HepG2 (cell line): ENCODE measurements around the gene CPNE2. TPM values are rescaled to one million over a fixed set of nuclear protein-coding genes. Genes with fewer than 3 reads are reported as not detected.
A peak's percentile ranks its signal among the peaks of the same experiment; 100 is the strongest.

ENCODE experiments used
- ATAC-seq: fragments of 200-7000 bp; cut with Tn5 transposase; 3 replicates; pipeline ENCODE4 v1.9.1; 2020; ENCODE audit warnings: mild to moderate bottlenecking, moderate library complexity
- BruUV-seq: library from RNA; stranded (reverse); fragments of 400-500 nt; replicated peaks from 2 replicates; lab custom pipeline; 2021; lab: Mats Ljungman, UMichigan
- CTCF ChIA-PET: fragments of 300-600 bp; formaldehyde crosslinking; extraction: SDS; loops from one replicate; lab custom pipeline; 2021; ENCODE audit warnings: low total read pairs, inconsistent platforms, low intra/inter-chr PET ratio; lab: Yijun Ruan, JAX
- POLR2A ChIA-PET: fragments of 350-600 bp; sonication (Branson Sonifier 250); formaldehyde crosslinking; loops from one replicate; lab custom pipeline; 2020; ENCODE audit warnings: antibody characterized with exemption, inconsistent platforms; lab: Yijun Ruan, JAX
- DNase-seq: peaks from one replicate; pipeline ENCODE4 v3.0.0-alpha.2; 2015; ENCODE audit warnings: low spot score
- FAIRE-seq: peaks from 3 replicates; lab custom pipeline; 2011; peaks lifted over from hg19 to GRCh38; lab: Jason Lieb, UNC
- H2AFZ ChIP-seq: one replicate; pipeline ENCODE4 v1.6.1; 2011; ENCODE audit warnings: low read length, inconsistent platforms
- H3K27ac ChIP-seq: fragments of 300-600 bp; 3 replicates; pipeline ENCODE4 v1.8.0; 2011; ENCODE audit warnings: mixed run types, mild to moderate bottlenecking, mixed read lengths, low read length, inconsistent platforms; ENCODE audit not compliant: insufficient read depth; ENCODE audit errors: extremely low read length
- H3K27me3 ChIP-seq, 2 experiments: fragments of 200-600 bp in 1 of 2; 2 replicates in 1 of 2; 3 replicates in 1 of 2; pipeline versions ENCODE4 v1.6.0 to v1.8.0; 2011; ENCODE audit warnings: low read length in 2 of 2, mild to moderate bottlenecking in 2 of 2, moderate library complexity in 2 of 2, inconsistent platforms in 1 of 2; ENCODE audit not compliant: insufficient read depth in 2 of 2, control insufficient read depth in 1 of 2
- H3K36me3 ChIP-seq, 2 experiments: fragments of 200-600 bp in 1 of 2; replicated peaks in 1 of 2; 2 replicates in 1 of 2; 3 replicates in 1 of 2; pipeline versions ENCODE4 v1.5.1 to v1.8.0; 2011; ENCODE audit warnings: low read length in 2 of 2, inconsistent platforms in 1 of 2; ENCODE audit not compliant: insufficient read depth in 2 of 2, control insufficient read depth in 1 of 2
- H3K4me1 ChIP-seq: 2 replicates; pipeline ENCODE4 v1.5.1; 2012; ENCODE audit warnings: low read length, inconsistent platforms; ENCODE audit not compliant: insufficient read depth
- H3K4me2 ChIP-seq: 2 replicates; pipeline ENCODE4 v1.6.0; 2011; ENCODE audit warnings: low read depth, low read length, inconsistent platforms
- H3K4me3 ChIP-seq, 3 experiments: fragments of 200-600 bp in 1 of 3; sonication (generic), shearing (Covaris generic) in 1 of 3; replicated peaks in 1 of 3; 2 replicates each; pipeline ENCODE4 v1.5.1; 2011 to 2016; ENCODE audit warnings: low read length in 3 of 3, inconsistent platforms in 2 of 3, low read depth in 2 of 3, mild to moderate bottlenecking in 2 of 3, control low read depth in 1 of 3, mixed read lengths in 1 of 3; ENCODE audit not compliant: insufficient read depth in 1 of 3
- H3K79me2 ChIP-seq: one replicate; pipeline ENCODE4 v1.6.1; 2011; ENCODE audit warnings: low read length, inconsistent platforms; ENCODE audit not compliant: insufficient read depth
- H3K9ac ChIP-seq: 2 replicates; pipeline ENCODE4 v1.6.0; 2011; ENCODE audit warnings: mild to moderate bottlenecking, low read depth, low read length, inconsistent platforms; ENCODE audit not compliant: insufficient read depth
- H3K9me3 ChIP-seq: 2 replicates; pipeline ENCODE4 v1.5.1; 2012; ENCODE audit warnings: mild to moderate bottlenecking, low read length
- H4K20me1 ChIP-seq: 2 replicates; pipeline ENCODE4 v1.6.0; 2011; ENCODE audit warnings: inconsistent platforms, mild to moderate bottlenecking, low read length, moderate library complexity; ENCODE audit not compliant: insufficient read depth
- SSRP1 ChIP-seq: IDR thresholded peaks from 2 replicates; pipeline ENCODE4 v1.6.1; 2016; ENCODE audit warnings: control low read depth
- WIZ ChIP-seq: sonication (generic); formaldehyde crosslinking; IDR thresholded peaks from 2 replicates; pipeline ENCODE4 v1.5.1; 2020; ENCODE audit warnings: mild to moderate bottlenecking, missing genetic modification reagents
- ZNF264 ChIP-seq: sonication (generic); formaldehyde crosslinking; IDR thresholded peaks from 2 replicates; pipeline ENCODE4 v1.4.0; 2020; ENCODE audit warnings: missing genetic modification reagents
- ZNF761 ChIP-seq: sonication (generic); formaldehyde crosslinking; conservative IDR thresholded peaks from 2 replicates; pipeline ENCODE4 v1.4.0; 2020; ENCODE audit warnings: mild to moderate bottlenecking, missing genetic modification reagents
- WGBS: methylation state at CpG from one replicate; pipeline ENCODE4 v1.1.6; 2017; ENCODE audit warnings: low lambda C conversion rate; 5-methylcytosine and 5-hydroxymethylcytosine counted together
- in situ Hi-C: cut with HindIII; loops from 2 replicates; pipeline ENCODE4 v1.10.0; 2017; ENCODE audit warnings: low pct_unique_long_range_greater_than_20kb; ENCODE audit not compliant: extremely low pct_ligation_motif_present
- intact Hi-C: fragments of 100-400 bp; cut with micrococcal nuclease; formaldehyde crosslinking; loops from one replicate; pipeline ENCODE4 v1.10.0; 2022; ENCODE audit not compliant: unreplicated experiment
- polyA plus RNA-seq, 8 experiments: library from polyadenylated mRNA; depleted of rRNA in 3 of 8; stranded (reverse) in 7 of 8; unstranded in 1 of 8; fragments of >200 nt; fragmentation: Illumina TruSeq in 4 of 8; extraction: Trizol in 4 of 8; gene quantifications; 2 replicates each; pipeline versions ENCODE4 v1.2.1 to v1.2.3, GENCODE V29; 2011 to 2016; ENCODE audit warnings: low read depth in 4 of 8, missing spikeins in 1 of 8, mixed read lengths in 1 of 8; ENCODE audit not compliant: insufficient read depth in 1 of 8
- total RNA-seq, 5 experiments: library from RNA; depleted of rRNA; stranded (reverse); fragments of >200 nt; fragmentation: Illumina TruSeq; extraction: Trizol; gene quantifications; 2 replicates each; pipeline ENCODE4 v1.2.3, GENCODE V29; 2016; ENCODE audit warnings: low read depth in 1 of 5
- TF ChIP-seq, protein P1 (sequence below): sonication (generic); formaldehyde crosslinking; IDR thresholded peaks from 2 replicates; pipeline ENCODE4 v1.8.1; 2023; ENCODE audit warnings: mild to moderate bottlenecking, inconsistent platforms, moderate library complexity, missing genetic modification reagents, borderline replicate concordance
- TF ChIP-seq, protein P2 (sequence below): sonication (generic); formaldehyde crosslinking; IDR thresholded peaks from 2 replicates; pipeline ENCODE4 v1.5.1; 2020; ENCODE audit warnings: mild to moderate bottlenecking, missing genetic modification reagents, borderline replicate concordance
- TF ChIP-seq, protein P3 (sequence below): sonication (generic); formaldehyde crosslinking; IDR thresholded peaks from 2 replicates; pipeline ENCODE4 v1.4.0; 2020; ENCODE audit warnings: missing genetic modification reagents

Gene CPNE2
- total and polyA plus RNA-seq, 2 of the 13 experiments (the other 11 are each of a cell fraction or from before 2014, with no cell fraction given): 10.6 to 23.3 TPM

DNA sequence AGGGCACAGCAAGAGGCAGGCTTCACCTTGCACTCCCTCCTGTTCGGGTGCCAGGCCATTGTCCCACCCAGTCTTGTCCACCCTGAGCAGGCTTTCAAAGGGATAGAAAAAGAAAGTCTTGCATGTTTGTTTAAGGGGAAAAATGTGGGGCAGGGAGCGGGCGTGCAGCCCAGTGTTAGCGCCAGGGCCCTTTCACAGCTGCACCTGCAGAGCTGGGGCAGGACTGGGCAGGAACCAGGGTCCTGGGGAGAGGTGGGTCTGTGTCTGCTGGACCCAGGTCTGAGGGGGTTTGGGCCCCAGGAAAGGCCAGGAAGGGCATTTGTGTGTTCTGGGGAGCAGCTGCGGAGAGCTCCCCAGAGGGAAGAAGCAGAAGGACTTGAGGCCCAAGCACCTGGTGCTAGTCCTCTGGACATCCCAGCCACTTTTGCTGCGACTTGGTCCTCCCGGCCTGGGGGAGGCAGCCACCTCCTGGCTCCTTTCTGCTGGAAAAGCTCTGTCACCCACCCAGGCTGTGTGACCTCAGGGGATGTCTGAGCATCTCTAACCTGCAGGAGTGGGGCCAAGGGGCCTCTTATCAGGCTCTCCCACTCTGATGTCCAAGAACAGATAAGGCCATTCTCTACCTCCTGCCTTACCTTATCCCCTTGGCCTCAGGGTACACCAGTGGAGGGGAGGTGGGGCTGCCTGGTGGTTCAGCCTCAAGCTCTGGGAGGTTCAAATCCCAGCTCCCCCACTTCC lies 48.7 kb downstream of the CPNE2 start:
- Histone ChIP-seq H2AFZ (no peak overlapping the region), H3K27ac (no peak overlapping the region), H3K9me3 (no peaks in the 10 kb centered on the region), H3K79me2 (no peaks in the 10 kb centered on the region), H4K20me1 (no peaks in the 10 kb centered on the region), H3K4me2 (no peak overlapping the region), H3K4me3 (no peak overlapping the region), H3K4me1 (peaks cover 22% of the 10 kb centered on the region), H3K36me3 (no peaks in the 10 kb centered on the region), H3K9ac (no peak overlapping the region), H3K27me3 (no peaks in the 10 kb centered on the region)
- POLR2A ChIA-PET: no interaction called here
- BruUV-seq: no TSS peak
- WGBS: 60% methylated on average over 7 of the region's 7 CpGs
- FAIRE-seq: no peak
- in situ Hi-C loops (no loop called here), intact Hi-C loops (no loop called here)
- TF ChIP-seq, protein P1, sequence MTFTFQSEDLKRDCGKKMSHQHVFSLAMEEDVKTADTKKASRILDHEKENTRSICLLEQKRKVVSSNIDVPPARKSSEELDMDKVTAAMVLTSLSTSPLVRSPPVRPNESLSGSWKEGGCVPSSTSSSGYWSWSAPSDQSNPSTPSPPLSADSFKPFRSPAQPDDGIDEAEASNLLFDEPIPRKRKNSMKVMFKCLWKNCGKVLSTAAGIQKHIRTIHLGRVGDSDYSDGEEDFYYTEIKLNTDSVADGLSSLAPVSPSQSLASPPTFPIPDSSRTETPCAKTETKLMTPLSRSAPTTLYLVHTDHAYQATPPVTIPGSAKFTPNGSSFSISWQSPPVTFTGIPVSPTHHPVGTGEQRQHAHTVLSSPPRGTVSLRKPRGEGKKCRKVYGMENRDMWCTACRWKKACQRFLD (CRISPR knock-in tag): no peak
- TF ChIP-seq, protein P2, sequence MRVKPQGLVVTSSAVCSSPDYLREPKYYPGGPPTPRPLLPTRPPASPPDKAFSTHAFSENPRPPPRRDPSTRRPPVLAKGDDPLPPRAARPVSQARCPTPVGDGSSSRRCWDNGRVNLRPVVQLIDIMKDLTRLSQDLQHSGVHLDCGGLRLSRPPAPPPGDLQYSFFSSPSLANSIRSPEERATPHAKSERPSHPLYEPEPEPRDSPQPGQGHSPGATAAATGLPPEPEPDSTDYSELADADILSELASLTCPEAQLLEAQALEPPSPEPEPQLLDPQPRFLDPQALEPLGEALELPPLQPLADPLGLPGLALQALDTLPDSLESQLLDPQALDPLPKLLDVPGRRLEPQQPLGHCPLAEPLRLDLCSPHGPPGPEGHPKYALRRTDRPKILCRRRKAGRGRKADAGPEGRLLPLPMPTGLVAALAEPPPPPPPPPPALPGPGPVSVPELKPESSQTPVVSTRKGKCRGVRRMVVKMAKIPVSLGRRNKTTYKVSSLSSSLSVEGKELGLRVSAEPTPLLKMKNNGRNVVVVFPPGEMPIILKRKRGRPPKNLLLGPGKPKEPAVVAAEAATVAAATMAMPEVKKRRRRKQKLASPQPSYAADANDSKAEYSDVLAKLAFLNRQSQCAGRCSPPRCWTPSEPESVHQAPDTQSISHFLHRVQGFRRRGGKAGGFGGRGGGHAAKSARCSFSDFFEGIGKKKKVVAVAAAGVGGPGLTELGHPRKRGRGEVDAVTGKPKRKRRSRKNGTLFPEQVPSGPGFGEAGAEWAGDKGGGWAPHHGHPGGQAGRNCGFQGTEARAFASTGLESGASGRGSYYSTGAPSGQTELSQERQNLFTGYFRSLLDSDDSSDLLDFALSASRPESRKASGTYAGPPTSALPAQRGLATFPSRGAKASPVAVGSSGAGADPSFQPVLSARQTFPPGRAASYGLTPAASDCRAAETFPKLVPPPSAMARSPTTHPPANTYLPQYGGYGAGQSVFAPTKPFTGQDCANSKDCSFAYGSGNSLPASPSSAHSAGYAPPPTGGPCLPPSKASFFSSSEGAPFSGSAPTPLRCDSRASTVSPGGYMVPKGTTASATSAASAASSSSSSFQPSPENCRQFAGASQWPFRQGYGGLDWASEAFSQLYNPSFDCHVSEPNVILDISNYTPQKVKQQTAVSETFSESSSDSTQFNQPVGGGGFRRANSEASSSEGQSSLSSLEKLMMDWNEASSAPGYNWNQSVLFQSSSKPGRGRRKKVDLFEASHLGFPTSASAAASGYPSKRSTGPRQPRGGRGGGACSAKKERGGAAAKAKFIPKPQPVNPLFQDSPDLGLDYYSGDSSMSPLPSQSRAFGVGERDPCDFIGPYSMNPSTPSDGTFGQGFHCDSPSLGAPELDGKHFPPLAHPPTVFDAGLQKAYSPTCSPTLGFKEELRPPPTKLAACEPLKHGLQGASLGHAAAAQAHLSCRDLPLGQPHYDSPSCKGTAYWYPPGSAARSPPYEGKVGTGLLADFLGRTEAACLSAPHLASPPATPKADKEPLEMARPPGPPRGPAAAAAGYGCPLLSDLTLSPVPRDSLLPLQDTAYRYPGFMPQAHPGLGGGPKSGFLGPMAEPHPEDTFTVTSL (CRISPR knock-in tag): no peak
- TF ChIP-seq WIZ (CRISPR knock-in tag) (no peak), ZNF761 (CRISPR knock-in tag) (no peak), SSRP1 (no peak), ZNF264 (peak; percentile 56; the same call in 1 of the 2 replicates)
- TF ChIP-seq, protein P3, sequence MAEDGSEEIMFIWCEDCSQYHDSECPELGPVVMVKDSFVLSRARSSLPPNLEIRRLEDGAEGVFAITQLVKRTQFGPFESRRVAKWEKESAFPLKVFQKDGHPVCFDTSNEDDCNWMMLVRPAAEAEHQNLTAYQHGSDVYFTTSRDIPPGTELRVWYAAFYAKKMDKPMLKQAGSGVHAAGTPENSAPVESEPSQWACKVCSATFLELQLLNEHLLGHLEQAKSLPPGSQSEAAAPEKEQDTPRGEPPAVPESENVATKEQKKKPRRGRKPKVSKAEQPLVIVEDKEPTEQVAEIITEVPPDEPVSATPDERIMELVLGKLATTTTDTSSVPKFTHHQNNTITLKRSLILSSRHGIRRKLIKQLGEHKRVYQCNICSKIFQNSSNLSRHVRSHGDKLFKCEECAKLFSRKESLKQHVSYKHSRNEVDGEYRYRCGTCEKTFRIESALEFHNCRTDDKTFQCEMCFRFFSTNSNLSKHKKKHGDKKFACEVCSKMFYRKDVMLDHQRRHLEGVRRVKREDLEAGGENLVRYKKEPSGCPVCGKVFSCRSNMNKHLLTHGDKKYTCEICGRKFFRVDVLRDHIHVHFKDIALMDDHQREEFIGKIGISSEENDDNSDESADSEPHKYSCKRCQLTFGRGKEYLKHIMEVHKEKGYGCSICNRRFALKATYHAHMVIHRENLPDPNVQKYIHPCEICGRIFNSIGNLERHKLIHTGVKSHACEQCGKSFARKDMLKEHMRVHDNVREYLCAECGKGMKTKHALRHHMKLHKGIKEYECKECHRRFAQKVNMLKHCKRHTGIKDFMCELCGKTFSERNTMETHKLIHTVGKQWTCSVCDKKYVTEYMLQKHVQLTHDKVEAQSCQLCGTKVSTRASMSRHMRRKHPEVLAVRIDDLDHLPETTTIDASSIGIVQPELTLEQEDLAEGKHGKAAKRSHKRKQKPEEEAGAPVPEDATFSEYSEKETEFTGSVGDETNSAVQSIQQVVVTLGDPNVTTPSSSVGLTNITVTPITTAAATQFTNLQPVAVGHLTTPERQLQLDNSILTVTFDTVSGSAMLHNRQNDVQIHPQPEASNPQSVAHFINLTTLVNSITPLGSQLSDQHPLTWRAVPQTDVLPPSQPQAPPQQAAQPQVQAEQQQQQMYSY (CRISPR knock-in tag): no peak
- ATAC-seq: no peak
- CTCF ChIA-PET: no interaction called here
- DNase-seq: no peak
